Upper lobe of right lung (tissue), 1 donor: ENCODE data around the gene CRYBG3. TPM values are rescaled to one million over a fixed set of nuclear protein-coding genes. Genes with fewer than 3 reads are reported as not detected.

Source experiments
- ATAC-seq: fragments of 200-7000 bp; cut with Tn5 transposase; one replicate; pipeline ENCODE4 v1.9.1; 2020; ENCODE audit warnings: mild to moderate bottlenecking, moderate library complexity
- DNase-seq: peaks from one replicate; pipeline ENCODE4 v3.0.0-alpha.2; 2020
- H3K27ac ChIP-seq: fragments of 200-600 bp; one replicate; pipeline ENCODE4 v1.8.0; 2022
- H3K27me3 ChIP-seq: fragments of 200-600 bp; one replicate; pipeline ENCODE4 v1.8.0; 2022; ENCODE audit warnings: mild to moderate bottlenecking
- H3K36me3 ChIP-seq: fragments of 200-600 bp; one replicate; pipeline ENCODE4 v1.8.0; 2022
- H3K4me1 ChIP-seq: fragments of 200-600 bp; one replicate; pipeline ENCODE4 v1.8.0; 2022
- H3K4me3 ChIP-seq: fragments of 200-600 bp; one replicate; pipeline ENCODE4 v1.8.0; 2022; ENCODE audit warnings: mild to moderate bottlenecking
- H3K9me3 ChIP-seq: fragments of 200-600 bp; one replicate; pipeline ENCODE4 v1.8.0; 2022
- CTCF ChIP-seq: fragments of 200-600 bp; IDR thresholded peaks from one replicate; pipeline ENCODE4 v1.8.0; 2022; ENCODE audit warnings: antibody characterized with exemption
- intact Hi-C: fragments of 100-400 bp; cut with DNase I; formaldehyde crosslinking; loops from one replicate; pipeline ENCODE4 v1.11.0; 2022
- total RNA-seq: library from RNA; stranded (reverse); fragmentation: NEBNext Ultra II Directional; extraction: Animal tissue kit (Norgen Biotek cat#: 25700); gene quantifications from one replicate; pipeline ENCODE4 v1.2.1, GENCODE V29; 2021
- donor health status: DM: no; HTN: yes; CAD: no; lungs with severe emphysema.

Gene CRYBG3
- total RNA-seq, 1 donor from 2014 or later = 25.5 TPM

- Histone ChIP-seq H3K27me3 (no peaks in the 10 kb centered on the region), H3K9me3 (no peaks in the 10 kb centered on the region), H3K27ac (no peak overlapping the region), H3K36me3 (peaks cover 61% of the 10 kb centered on the region), H3K4me1 (no peaks in the 10 kb centered on the region), H3K4me3 (no peak overlapping the region)
- DNase-seq (no peak), ATAC-seq (no peak)
- intact Hi-C loops = no loop called here
- no peak for TF ChIP-seq CTCF
Measured at GRCh38 chr3:97937205-97937604, 115.4 kb downstream of the CRYBG3 start.

- TF ChIP-seq CTCF = no peak
- H3K4me1 ChIP-seq = no peaks in the 10 kb centered on the region
- no peak for DNase-seq
- intact Hi-C loops = no loop called here
- no peaks in the 10 kb centered on the region for H3K9me3 ChIP-seq
- ATAC-seq = no peak
- no peaks in the 10 kb centered on the region for H3K27me3 ChIP-seq
- peaks cover 69% of the 10 kb centered on the region for H3K36me3 ChIP-seq
- no peak overlapping the region for H3K4me3 ChIP-seq
- H3K27ac ChIP-seq = no peak overlapping the region
Measured at GRCh38 chr3:97938444-97938843, 116.6 kb downstream of the CRYBG3 start.

- no peak for TF ChIP-seq CTCF
- Histone ChIP-seq H3K27me3 (no peaks in the 10 kb centered on the region), H3K4me1 (no peaks in the 10 kb centered on the region), H3K4me3 (no peak overlapping the region), H3K9me3 (no peaks in the 10 kb centered on the region), H3K27ac (no peak overlapping the region), H3K36me3 (peaks cover 69% of the 10 kb centered on the region)
- ATAC-seq (no peak), DNase-seq (no peak)
- intact Hi-C loops = no loop called here
Measured at GRCh38 chr3:97939401-97939800, 117.6 kb downstream of the CRYBG3 start.

- DNase-seq = no peak
- TF ChIP-seq CTCF = peak; percentile 24
- intact Hi-C loops = no loop called here
Measured at GRCh38 chr3:97940034-97940433, 118.2 kb downstream of the CRYBG3 start.

GRCh38 chr3:97942801-97943546 is 121.2 kb downstream of the CRYBG3 start:
- DNase-seq (no peak), ATAC-seq (no peak)
- intact Hi-C loops = no loop called here
- H3K36me3 ChIP-seq = peaks cover 85% of the 10 kb centered on the region
- no peak overlapping the region for H3K27ac ChIP-seq
- H3K27me3 ChIP-seq = no peaks in the 10 kb centered on the region
- TF ChIP-seq CTCF = no peak
- H3K4me1 ChIP-seq = no peaks in the 10 kb centered on the region
- H3K9me3 ChIP-seq = no peaks in the 10 kb centered on the region
- H3K4me3 ChIP-seq = no peak overlapping the region

More at GRCh38 chr3:97940034-97940433, 118.2 kb downstream of the CRYBG3 start:
- H3K9me3 ChIP-seq = no peaks in the 10 kb centered on the region
- H3K4me3 ChIP-seq = no peak overlapping the region
- peaks cover 74% of the 10 kb centered on the region for H3K36me3 ChIP-seq
- H3K4me1 ChIP-seq = no peaks in the 10 kb centered on the region
- no peak overlapping the region for H3K27ac ChIP-seq
- no peaks in the 10 kb centered on the region for H3K27me3 ChIP-seq
- peak; percentile 54 for ATAC-seq
